Skeletal muscle satellite cell (primary cell): ENCODE data around the gene TADA2B.

Source experiments
- H3K27me3 ChIP-seq: 2 replicates; pipeline ENCODE4 v1.7.0; 2013; ENCODE audit warnings: low read length; ENCODE audit not compliant: control insufficient read depth, insufficient read depth
- H3K36me3 ChIP-seq: 2 replicates; pipeline ENCODE4 v1.7.0; 2013; ENCODE audit warnings: mild to moderate bottlenecking, control low read depth, low read length; ENCODE audit not compliant: insufficient read depth
- H3K4me1 ChIP-seq: 2 replicates; pipeline ENCODE4 v1.7.0; 2013; ENCODE audit warnings: low read length; ENCODE audit not compliant: control insufficient read depth, insufficient read depth
- H3K4me2 ChIP-seq: 2 replicates; pipeline ENCODE4 v1.7.0; 2013; ENCODE audit warnings: mild to moderate bottlenecking, low read length
- H3K4me3 ChIP-seq: 2 replicates; pipeline ENCODE4 v1.7.0; 2013; ENCODE audit warnings: low read length
- H3K9ac ChIP-seq: 2 replicates; pipeline ENCODE4 v1.7.0; 2013; ENCODE audit warnings: mild to moderate bottlenecking, low read depth, low read length, moderate library complexity
- H3K9me3 ChIP-seq: replicated peaks from 2 replicates; pipeline ENCODE4 v1.7.0; 2013; ENCODE audit warnings: mild to moderate bottlenecking, control low read depth, low read length

TADA2B gene

DNA sequence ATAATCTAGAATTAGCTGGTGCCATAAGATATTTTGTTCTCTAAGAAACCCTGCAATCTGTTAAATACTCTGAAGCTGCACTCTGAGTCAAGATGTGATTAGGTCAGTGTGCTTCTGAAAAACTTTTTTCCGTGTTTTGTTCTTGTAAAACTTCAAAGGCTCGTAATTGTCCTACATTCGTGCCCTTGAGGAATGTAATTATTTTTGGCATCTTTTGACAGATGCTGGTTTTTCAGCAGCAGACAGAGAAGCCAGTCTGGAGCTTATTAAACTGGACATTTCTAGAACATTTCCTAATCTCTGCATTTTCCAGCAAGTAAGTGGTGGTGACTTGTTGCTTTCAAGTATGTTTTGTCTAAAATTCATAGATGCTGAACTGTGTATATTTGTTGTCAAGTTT, 36.8 kb upstream of the TADA2B start:
- no peak overlapping the region for H3K4me3 ChIP-seq
- H3K4me1 ChIP-seq = no peaks in the 10 kb centered on the region
- no peak overlapping the region for H3K9ac ChIP-seq
- H3K9me3 ChIP-seq = no peaks in the 10 kb centered on the region
- no peak overlapping the region for H3K4me2 ChIP-seq
- H3K36me3 ChIP-seq = peaks cover 42% of the 10 kb centered on the region
- H3K27me3 ChIP-seq = no peaks in the 10 kb centered on the region

- H3K9ac ChIP-seq = no peak overlapping the region
- H3K4me1 ChIP-seq = no peaks in the 10 kb centered on the region
- H3K9me3 ChIP-seq = no peaks in the 10 kb centered on the region
- no peaks in the 10 kb centered on the region for H3K27me3 ChIP-seq
- no peak overlapping the region for H3K4me2 ChIP-seq
- H3K36me3 ChIP-seq = peaks cover 37% of the 10 kb centered on the region
- no peak overlapping the region for H3K4me3 ChIP-seq
Measured at GRCh38 chr4:7007142-7007907, 35.8 kb upstream of the TADA2B start.

GRCh38 chr4:7007944-7008343, 35.2 kb upstream of the TADA2B start:
- H3K36me3 ChIP-seq = peaks cover 35% of the 10 kb centered on the region
- H3K27me3 ChIP-seq = no peaks in the 10 kb centered on the region
- H3K9me3 ChIP-seq = no peaks in the 10 kb centered on the region
- no peak overlapping the region for H3K4me3 ChIP-seq
- no peak overlapping the region for H3K9ac ChIP-seq
- H3K4me2 ChIP-seq = no peak overlapping the region
- H3K4me1 ChIP-seq = no peaks in the 10 kb centered on the region

DNA sequence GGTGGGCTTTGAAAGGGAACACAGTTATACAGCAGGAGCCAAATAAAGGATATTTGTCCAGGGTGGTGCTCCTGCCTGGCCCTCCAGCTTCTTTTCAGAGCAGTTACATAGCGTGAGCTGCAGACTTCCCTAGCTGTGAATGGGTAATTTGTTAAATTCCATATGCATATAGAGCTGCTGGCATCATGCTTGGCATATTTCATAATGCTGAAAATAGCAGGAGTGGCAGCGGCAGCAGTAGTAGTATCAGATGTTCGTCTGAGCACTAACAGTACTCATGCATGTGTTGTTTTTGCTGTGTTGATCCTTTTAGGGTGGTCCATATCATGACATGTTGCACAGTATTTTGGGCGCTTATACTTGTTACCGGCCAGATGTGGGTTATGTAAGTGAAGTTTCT, 33.6 kb upstream of the TADA2B start:
- H3K4me3 ChIP-seq = no peak overlapping the region
- no peak overlapping the region for H3K9ac ChIP-seq
- H3K4me1 ChIP-seq = no peaks in the 10 kb centered on the region
- H3K4me2 ChIP-seq = no peak overlapping the region
- H3K27me3 ChIP-seq = no peaks in the 10 kb centered on the region
- H3K9me3 ChIP-seq = no peaks in the 10 kb centered on the region
- peaks cover 39% of the 10 kb centered on the region for H3K36me3 ChIP-seq

- H3K36me3 ChIP-seq = peaks cover 58% of the 10 kb centered on the region
- H3K4me3 ChIP-seq = no peak overlapping the region
- H3K9me3 ChIP-seq = no peaks in the 10 kb centered on the region
- H3K4me1 ChIP-seq = no peaks in the 10 kb centered on the region
- no peaks in the 10 kb centered on the region for H3K27me3 ChIP-seq
- H3K9ac ChIP-seq = no peak overlapping the region
- H3K4me2 ChIP-seq = no peak overlapping the region
Measured at GRCh38 chr4:7013175-7013574, 30.0 kb upstream of the TADA2B start.

DNA sequence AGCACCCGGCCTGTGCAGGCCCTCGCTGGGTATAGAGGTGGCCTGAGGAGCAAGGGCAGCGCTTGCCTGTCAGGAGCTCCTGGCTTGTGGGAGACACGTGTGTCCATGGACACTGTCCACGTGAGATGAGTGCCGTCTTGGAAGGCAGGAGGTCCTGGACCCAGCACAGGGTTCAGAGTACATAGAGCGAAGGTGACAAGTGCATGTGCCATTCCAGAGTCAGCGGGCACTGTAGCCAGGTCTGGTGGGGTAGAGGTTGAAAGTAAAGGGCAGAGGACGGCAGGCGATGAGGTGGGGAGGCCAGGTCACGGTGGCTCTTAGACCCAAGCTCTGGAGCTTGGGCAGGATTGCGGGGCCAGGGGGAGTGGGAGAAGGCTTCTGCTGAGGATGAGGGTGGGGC, 28.4 kb upstream of the TADA2B start:
- Histone ChIP-seq H3K9me3 (no peaks in the 10 kb centered on the region), H3K9ac (no peak overlapping the region), H3K4me2 (no peak overlapping the region), H3K4me3 (no peak overlapping the region), H3K27me3 (no peaks in the 10 kb centered on the region), H3K36me3 (peaks cover 52% of the 10 kb centered on the region), H3K4me1 (no peaks in the 10 kb centered on the region)

- H3K9ac ChIP-seq = no peak overlapping the region
- no peaks in the 10 kb centered on the region for H3K27me3 ChIP-seq
- H3K4me2 ChIP-seq = no peak overlapping the region
- no peaks in the 10 kb centered on the region for H3K9me3 ChIP-seq
- H3K36me3 ChIP-seq = peaks cover 47% of the 10 kb centered on the region
- no peak overlapping the region for H3K4me3 ChIP-seq
- no peaks in the 10 kb centered on the region for H3K4me1 ChIP-seq
Measured at GRCh38 chr4:7015383-7016035, 27.7 kb upstream of the TADA2B start.

DNA sequence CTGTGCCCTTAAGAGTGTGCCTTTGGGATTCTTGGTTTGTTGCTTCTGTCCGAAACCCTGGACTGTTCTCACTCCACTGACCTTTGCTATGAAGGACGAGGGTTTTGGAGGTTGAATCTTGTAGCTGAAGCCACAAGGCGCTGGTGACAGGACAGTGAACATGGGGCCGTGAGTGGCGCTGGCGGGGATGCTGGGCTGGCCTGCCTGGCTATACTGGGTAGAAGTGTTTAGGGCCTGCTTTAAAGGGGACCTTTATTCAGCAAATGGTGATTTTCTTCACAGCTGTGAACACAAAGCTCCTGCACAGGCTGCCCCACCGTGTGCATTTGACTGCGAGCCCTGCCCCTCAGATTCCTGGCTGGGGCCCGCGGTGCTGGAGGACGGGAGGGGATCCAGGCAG, 27.1 kb upstream of the TADA2B start:
- H3K36me3 ChIP-seq = peaks cover 44% of the 10 kb centered on the region
- no peak overlapping the region for H3K4me2 ChIP-seq
- H3K27me3 ChIP-seq = no peaks in the 10 kb centered on the region
- H3K9ac ChIP-seq = no peak overlapping the region
- H3K9me3 ChIP-seq = no peaks in the 10 kb centered on the region
- no peak overlapping the region for H3K4me3 ChIP-seq
- H3K4me1 ChIP-seq = no peaks in the 10 kb centered on the region

DNA sequence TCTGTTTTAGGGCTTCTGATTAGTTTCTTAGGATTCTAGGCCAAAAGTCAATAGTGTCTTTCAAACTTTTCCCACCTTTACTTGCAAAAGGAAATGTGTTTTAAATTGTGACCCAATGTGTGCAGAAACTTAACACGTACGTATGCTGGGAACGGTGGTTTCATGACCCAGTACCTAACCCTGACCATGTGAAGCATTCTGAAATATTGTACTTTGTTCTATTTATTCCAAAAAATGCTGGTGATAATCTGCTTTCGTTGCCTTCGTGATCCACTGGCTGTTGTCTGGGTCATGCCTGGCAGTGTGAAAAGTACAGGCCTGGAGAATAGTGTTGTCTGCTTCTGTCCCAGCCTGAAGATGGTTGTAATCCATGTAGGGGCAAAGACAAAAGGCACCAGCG, 26.7 kb upstream of the TADA2B start:
- Histone ChIP-seq H3K36me3 (peaks cover 43% of the 10 kb centered on the region), H3K27me3 (no peaks in the 10 kb centered on the region), H3K4me2 (no peak overlapping the region), H3K4me1 (no peaks in the 10 kb centered on the region), H3K9me3 (no peaks in the 10 kb centered on the region), H3K4me3 (no peak overlapping the region), H3K9ac (no peak overlapping the region)

- peaks cover 43% of the 10 kb centered on the region for H3K36me3 ChIP-seq
Measured at GRCh38 chr4:7017446-7018048, 25.6 kb upstream of the TADA2B start.

DNA sequence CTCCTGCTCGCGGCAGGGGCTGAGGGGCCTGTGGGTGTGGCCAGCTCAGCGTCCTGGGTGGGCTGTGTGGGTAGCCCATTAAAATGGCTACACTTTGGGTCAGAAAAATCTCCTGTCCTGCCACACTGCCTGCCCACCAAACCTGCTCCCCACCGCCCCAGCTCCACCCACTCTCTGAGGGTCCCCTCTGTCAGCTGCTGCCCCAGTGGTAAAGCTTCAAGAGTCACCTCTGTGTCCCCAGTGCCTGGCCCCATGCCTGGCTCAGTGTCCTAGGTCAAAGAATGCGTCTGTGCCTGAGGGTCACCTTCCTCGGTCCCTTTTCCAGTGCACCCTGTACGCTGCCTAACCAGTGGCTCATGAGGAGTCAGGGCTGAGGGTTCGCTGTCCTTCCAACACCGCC, 24.9 kb upstream of the TADA2B start:
- no peak overlapping the region for H3K9ac ChIP-seq
- H3K36me3 ChIP-seq = peaks cover 38% of the 10 kb centered on the region
- no peak overlapping the region for H3K4me2 ChIP-seq
- H3K9me3 ChIP-seq = no peaks in the 10 kb centered on the region
- H3K27me3 ChIP-seq = no peaks in the 10 kb centered on the region
- peaks cover 12% of the 10 kb centered on the region for H3K4me1 ChIP-seq
- no peak overlapping the region for H3K4me3 ChIP-seq

More at GRCh38 chr4:7017446-7018048, 25.6 kb upstream of the TADA2B start:
- Histone ChIP-seq H3K27me3 (no peaks in the 10 kb centered on the region), H3K9ac (no peak overlapping the region), H3K9me3 (no peaks in the 10 kb centered on the region), H3K4me1 (peaks cover 10% of the 10 kb centered on the region), H3K4me2 (no peak overlapping the region), H3K4me3 (no peak overlapping the region)
